Superior temporal gyrus (tissue), 1 donor: ENCODE data around the gene TBCC.
"Not testable (repeated sequence)": the region's sequence is repeated elsewhere in the genome, so short reads cannot be mapped to it uniquely, and the experiment has no call there.

ENCODE experiments used
- DNase-seq: peaks from one replicate; pipeline ENCODE4 v3.0.0-alpha.2; 2016; ENCODE audit errors: extremely low spot score

The TBCC gene, protein sequence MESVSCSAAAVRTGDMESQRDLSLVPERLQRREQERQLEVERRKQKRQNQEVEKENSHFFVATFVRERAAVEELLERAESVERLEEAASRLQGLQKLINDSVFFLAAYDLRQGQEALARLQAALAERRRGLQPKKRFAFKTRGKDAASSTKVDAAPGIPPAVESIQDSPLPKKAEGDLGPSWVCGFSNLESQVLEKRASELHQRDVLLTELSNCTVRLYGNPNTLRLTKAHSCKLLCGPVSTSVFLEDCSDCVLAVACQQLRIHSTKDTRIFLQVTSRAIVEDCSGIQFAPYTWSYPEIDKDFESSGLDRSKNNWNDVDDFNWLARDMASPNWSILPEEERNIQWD

DNA sequence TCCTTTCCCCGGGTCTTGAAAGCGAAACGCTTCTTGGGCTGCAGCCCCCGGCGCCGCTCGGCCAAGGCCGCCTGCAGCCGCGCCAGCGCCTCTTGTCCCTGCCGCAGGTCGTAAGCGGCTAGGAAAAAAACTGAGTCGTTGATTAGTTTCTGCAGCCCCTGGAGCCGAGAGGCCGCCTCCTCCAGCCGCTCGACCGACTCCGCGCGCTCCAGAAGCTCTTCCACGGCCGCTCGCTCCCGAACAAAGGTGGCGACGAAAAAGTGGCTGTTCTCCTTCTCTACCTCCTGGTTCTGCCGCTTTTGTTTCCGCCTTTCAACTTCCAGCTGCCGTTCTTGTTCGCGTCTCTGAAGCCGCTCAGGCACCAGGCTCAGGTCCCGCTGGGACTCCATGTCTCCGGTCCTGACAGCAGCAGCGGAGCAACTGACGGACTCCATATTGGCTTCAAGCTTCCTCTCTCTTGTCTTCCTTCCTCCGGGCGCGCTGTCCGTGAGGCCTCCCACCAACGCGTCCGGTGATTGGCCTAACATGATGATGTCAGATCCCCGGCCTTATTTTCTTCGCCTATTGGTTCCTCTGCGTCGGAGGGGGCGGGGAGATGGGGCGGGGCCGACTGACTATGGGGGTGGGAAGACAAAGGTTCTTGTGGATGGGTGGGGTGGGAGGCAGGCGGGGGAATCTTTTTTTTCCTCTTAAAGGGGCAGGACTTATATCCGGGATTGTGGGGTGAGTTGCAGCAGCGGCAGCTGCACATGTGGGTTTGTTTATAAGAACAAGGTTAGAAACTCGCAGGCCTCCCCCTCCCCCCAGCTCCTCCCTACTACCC, at the start of gene TBCC:
TSS of gene TBCC (minus strand) at position 464 of the 823 bp plus-strand sequence. CDS start at position 434, 30 bp downstream.
- DNase-seq, result peak; percentile 99

DNA sequence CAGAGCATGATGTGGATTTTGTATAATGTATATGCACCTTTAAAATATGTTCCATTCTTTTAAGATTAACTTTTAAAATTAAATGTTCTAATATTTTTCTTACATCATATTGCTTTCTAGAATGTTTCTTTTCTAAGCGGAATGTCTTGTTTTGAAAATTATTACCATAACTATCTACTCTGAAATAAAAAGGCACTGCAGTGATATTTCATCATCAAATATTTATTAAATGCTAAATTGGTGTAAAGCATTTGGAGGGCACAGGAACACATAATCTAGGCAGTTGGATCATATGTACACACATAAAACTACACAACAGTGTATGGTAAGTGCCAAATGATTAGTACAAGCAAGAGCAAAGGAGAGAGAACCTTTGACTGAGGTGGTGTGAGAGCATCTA, 49.7 kb upstream of the TBCC start:
- no peak for DNase-seq

DNA sequence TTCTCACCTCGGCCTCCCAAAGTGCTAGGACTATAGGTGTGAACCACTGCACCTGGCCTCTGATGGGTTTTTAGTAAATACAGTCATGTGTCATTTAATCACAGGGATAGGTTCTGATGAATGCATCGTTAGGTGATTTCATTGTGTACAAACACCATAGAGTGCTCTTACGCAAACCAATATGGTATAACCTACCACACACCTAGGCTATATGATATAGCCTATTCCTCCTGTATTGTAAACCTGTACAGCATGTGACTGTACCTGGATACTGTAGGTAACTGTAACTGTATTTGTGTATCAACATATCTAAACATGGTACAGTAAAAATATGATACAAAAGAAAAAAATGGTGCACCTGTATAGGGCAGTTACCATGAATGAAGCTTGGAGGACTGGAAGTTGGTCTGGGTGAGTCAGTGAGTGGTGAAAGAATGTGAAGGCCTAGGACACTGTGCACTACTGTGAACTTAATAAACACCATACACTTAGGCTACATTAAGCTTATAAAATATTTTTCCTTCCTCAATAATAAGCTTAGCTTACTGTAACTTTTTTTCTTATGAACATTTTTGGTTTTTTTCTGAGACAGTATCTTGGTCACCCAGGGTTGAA, 45.9 kb upstream of the TBCC start:
- DNase-seq, result no peak

DNA sequence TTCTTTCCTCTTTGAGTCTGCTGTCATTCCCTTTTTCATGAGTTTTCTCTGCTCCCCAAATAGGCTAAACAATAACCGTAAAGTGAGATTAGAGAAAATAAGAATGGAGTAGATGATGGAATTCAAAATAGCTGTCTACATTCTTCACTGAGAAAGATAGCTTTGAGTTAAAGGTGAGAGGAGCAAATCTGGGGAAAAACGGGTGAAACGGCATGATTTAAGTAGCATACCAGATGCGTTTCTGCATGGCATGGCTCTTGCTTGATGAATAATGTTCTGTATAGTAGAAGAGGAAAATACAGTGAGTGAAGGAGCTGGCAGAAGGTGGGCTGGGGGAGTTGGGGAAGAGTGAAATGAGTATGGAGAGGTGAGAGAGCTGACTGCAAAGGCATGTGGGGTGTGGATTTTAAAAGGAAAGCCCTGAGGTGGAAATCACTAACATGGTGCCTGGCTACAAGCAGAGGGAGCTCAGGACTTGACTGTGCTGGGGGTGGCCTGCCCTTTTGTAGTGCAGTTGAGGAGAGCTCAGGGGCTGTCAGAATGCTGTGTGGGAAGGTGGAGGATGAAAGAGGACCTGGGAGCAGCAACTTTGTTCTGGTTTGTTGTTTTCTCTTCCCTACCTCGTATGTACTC, 44.8 kb upstream of the TBCC start:
- no peak for DNase-seq

- no peak for DNase-seq
These were observed 42.8 kb upstream of the TBCC start for GRCh38 chr6:42788671-42789070.

- no peak for DNase-seq
These were observed 41.2 kb upstream of the TBCC start for GRCh38 chr6:42787063-42787472.

GRCh38 chr6:42786525-42786985, 40.7 kb upstream of the TBCC start:
- DNase-seq, result no peak

- no peak for DNase-seq
These were observed 39.0 kb upstream of the TBCC start for GRCh38 chr6:42784717-42785498.

GRCh38 chr6:42783876-42784642, 38.2 kb upstream of the TBCC start:
- peak; percentile 80 for DNase-seq

DNA sequence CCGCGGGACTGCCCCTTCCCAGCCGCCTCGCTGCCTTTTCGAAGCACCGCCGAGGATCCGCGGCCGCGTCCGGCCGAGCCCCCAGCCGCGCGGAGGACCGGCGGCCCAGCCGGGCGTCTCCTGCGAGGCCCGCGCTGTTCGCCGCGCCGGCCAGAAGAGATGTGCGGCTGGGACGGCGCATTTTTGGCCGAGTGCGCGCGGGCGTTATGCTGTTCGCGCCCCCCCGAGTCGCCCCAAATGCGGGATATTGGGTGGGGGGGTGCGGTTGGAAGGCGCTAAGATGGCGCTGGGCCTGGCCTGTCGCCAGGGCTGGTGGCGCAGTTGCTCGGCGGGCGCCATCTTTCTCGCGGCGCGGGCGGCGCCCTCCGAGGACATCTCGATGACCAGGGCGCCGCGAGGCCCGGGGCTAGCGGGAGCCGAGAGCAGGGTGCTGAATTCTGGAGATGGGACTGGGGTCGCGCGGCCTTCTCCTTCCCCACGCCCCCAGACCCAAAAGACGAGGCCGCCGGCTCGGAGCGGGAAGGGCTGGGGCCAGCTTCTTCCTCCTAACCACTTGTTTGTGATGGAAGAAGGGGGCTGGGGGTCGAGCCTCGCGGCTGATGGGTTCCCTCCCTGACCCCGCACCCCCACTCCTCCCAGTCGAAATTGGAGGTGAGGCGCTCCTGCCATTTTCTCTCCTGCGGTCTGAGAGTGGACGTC, 37.4 kb upstream of the TBCC start:
- peak; percentile 78 for DNase-seq

DNA sequence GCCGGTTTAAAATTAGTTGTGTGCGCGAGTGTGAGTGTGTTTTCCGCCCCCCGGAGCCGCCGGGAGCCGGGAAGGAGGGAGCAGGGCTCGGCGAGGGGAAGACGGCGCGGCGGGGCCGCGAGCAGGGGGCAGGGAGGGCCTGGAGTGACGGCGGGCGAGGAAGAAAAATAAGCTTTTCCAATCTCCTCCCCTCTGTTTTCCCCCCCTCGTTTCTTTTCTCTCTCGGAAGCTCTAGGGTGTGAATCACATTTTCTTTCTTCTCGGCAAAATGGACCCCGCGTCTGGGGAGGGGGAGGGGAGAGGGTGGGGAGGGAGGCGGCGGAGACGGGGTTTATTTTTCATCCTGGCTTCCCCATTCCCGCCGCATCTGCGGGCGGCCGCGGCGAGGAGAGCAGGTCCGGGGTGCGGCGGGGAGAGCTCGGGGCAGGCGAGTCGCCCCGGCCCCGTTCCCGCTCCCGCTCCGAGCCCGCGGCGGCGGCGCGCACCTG, 36.8 kb upstream of the TBCC start:
- DNase-seq, result peak; percentile 76

DNA sequence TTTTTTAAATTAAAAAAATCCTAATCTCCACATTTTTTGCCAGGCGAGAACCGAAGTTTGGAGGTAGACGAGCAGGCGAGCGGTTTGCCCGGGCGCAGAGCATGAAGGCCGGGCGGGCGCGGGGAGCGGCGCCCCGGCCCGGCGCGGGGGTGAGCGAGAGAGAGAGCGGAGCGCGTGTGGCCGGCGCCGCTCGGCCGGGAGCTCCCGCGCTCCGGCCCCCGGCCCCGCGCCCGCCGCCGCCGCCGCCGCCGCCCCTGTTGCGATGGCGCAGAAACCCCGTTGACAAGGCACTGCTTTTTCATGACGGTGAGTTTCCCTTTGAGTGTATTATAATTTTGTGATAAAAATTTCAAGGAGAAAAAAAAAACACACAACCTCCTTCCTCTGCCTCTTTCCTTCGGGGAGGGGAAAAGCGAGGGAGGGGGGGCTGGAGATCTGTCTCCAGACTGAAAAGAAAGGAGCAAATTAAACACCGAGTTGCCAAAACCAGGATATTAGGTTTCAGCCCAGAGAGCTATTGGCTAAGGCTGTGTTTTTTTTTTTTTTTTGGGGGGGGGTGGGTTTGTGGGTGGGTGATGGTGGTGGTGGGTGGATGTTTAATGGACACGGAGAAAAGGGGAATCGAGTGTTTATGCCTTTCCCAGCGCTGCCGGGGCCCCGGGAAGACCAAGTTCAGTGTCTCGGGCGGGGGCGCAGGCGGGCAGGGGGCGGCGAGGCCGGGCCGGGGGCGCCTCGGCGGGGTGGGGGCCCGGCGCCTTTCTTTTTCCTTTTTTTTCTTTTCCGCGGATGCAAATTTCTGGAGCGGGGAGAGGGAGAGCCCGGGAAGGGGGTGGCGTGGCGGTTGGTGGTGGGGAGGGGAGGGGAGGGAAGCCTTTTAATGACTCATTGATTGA, 36.1 kb upstream of the TBCC start, which contains the start of gene BICRAL:
TSS of gene BICRAL (plus strand) at position 257 of the 893 bp plus-strand sequence. CDS start 39,971 bp downstream, outside the sequence.
- DNase-seq, result peak; percentile 70

DNA sequence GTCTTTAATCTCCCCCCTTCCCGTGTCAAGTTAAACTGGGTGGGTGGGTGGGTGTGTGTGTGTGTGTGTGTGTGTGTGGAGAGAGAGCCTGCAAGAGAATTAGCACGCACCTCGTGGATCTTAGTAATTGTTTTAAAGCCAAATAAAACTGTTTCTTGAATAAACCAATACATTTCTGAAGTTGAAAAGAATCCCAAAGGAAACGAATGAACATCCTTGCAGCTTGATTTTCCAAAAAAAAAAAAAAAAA, 35.6 kb upstream of the TBCC start:
- no peak for DNase-seq

DNA sequence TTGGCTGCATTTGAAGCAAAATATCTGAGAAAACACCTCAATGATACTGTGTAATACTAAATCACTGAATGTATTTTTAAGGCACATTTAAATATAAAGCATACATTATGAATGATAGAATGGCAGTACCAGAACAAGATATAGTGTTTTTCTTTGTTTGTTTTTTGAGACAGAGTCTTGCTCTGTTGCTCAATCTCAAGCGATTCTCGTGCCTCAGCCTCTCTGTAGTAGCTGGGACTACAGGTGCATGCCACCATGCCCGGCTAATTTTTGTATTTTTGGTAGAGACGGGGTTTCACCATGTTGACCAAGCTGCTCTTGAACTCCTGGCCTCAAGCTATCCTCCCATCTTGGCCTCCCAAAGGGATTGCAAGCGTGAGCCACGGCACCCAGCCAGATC, 33.6 kb upstream of the TBCC start:
- DNase-seq, result no peak

- DNase-seq, result no peak
These were observed 32.2 kb upstream of the TBCC start for GRCh38 chr6:42778122-42778521.

- no peak for DNase-seq
These were observed 31.4 kb upstream of the TBCC start for GRCh38 chr6:42777126-42777822.

DNA sequence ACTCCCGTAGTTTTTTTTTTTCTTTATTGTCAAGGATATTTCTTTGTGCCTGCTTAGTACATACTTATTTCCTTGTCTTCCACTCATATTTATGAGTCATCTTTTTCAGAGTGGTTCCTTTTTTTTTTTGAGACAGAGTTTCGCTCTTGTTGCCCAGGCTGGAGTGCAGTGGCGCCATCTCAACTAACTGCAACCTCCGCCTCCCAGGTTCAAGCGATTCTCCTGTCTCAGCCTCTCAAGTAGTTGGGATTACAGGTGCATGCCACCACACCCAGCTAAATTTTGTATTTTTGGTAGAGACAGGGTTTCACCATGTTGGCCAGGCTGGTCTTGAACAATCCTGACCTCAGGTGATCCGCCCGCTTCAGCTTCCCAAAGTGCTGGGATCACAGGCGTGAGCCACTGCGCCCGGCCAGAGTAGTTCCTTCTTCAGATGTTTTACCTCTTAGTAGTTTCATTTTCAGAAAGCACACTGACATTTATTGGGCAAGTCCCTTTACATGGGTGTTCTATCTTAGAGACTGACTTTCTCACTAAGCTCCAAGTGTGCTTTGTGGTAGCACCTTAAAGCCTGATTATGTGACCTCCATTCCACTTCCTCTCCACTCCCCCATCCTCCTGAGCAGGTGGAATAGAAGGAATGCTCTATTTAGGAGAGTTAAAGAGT, 29.1 kb upstream of the TBCC start:
- not testable (repeated sequence) for DNase-seq

DNA sequence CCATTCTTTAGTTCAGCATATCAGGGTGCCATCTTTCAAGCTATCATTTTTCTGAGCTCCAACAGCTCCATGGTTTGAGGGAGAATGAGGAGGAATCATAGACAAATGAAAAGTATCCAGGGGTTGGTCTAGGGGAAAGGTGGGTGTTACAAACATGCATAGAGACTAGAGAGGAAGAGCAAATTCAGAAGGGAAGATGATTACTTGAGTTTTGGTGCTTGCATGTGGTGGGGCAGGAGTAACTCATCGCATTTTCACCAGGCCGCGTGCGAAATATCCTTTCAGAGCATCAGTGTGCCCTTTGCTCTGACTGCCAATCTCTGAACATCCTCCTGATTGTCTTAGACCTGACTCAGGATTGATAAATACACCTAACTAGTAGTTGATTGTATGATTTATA, 28.3 kb upstream of the TBCC start:
- DNase-seq, result no peak
